NK-92 treated with Interleukin-12 subunit alpha and Interleukin-12 subunit beta, amount 100 ng/mL, for 24 hours (cell line): ENCODE measurements around the gene NTRK3.

ENCODE experiments used
- DNase-seq: peaks from one replicate; lab custom pipeline; 2025; lab: John Stamatoyannopoulos, UW

NTRK3 gene

DNA sequence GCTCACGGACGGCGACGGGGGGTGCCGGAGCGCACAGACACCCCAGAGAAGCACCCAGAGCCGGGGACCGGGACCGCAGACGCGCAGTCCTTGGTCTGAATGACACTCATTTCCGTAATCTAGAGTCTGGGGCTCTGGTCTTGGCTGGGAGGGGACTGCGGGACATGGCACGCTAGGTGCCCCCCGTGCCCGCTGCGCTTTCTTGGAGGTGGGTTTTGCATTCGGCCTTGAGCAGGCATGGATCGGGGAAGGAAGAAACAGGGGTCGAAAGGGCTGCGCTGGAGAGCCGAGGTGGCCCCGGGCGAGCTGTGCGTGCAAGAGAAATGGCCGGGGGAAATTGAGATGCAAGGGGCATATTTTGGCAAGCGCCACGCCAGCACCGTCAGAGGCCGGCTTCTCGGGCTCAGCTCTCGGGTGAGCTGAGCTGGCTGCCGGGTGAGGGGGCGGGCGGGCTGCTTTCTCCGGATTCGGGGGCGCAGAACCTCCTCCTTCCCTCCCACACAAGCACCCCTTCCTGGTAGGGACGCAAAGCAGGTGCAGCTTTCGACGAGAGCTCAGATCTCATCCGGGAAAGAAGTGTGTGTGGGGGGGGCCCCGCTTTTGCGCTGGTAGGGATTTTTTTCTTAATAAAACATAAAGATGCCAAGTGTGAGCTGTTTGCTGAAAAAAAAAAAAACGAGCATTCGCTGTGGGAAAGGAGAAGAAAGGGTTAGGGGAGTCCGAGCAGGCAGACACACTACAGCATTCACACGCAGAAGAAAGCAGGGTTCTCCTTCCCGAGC lies 963 bp upstream of the NTRK3 start:
- no peak for DNase-seq

DNA sequence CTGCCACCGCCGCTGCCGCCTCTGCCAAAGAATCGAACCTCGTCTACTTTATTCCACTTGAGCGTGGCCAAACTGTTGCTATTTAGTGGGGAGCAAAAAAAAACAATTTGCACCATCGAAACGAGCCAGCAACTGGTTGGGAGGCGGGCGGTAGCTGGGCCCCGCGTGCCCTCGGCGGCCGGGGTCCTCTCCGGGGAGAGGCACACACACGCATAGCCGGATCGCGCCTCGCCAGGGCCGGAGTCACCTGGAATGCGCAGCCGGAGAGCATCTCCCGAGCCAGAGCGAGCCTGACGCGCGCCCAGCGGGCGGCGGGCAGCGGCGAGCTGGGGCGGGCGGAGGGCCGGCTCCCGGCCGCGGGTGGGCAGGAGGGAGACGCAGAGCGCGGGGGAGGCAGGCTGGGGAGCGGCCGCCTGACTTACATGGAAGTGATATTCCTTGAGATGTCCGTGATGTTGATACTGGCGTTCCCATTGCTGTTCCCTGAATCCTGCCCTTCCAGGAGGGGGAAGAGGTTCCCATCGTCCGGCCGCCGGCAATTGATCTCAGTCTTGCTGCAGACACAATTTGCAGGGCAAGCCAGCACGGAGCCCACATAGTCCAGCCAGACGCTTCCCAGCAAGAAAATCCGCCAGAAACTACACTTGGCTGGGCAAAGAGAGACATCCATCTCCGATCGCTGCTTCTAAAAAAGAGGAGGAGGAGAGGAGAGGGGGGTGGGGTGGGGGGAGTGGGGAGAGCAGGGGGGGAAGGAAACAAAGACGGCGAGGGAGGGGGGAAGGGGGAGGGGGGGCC lies 858 bp downstream of the NTRK3 start:
- no peak for DNase-seq

DNA sequence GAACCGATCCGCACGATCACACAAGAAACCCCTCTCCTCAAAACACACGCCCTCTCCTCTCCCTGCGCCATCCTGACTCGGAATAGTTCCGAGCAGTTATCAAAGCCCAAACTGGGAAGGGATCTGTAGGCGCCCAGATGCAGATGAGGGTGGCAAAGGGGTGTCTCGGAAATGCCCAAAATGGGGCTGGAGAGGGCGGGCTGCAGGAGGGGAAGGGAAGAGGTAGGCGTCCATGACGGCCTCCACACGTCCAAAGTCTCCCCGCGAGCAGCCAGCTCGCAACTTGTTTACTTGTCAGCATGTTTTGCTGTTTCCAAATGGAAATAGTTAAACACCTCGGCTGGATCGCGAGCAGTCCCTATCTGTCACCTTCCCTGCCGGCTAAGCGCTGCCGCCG lies 1.5 kb downstream of the NTRK3 start:
- no peak for DNase-seq

DNA sequence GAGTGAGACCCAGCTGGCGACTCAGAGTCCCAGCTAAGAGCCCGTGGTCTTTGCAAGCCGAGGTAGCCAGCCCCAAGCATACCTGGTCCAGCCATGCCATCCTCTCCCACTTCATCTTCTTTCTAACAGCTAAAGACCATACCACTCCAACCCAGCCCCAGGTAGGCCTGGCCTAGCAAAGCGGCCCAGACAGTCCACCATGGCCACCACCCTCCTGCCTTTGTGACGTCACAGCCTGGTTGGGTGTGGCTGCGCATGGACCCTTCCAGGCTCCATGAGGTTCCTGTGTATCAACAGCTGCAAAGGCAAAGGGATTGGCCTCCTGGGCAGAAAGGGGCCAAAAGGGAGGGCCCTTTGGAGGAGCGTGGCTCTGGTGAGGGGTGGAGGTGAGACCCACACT lies 4.1 kb downstream of the NTRK3 start:
- no peak for DNase-seq

DNA sequence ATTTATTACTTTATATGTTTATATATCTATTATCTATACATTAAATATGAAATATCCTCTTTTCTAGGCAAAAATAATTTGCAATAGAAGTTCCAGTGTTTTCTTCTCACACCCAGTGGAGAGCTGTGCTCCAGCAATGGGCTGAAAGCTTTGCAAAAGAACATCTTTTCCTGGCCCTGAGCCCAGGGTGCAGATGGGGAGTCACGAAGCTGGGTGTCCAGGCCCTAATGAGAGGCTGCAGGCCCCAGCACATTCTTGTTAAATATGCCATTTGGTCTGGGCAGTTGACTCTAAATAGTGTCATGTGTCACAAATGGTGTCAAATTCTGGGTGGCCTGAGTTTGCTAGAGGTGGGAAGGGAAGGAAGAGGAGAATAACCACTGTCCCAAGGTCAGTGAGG lies 5.7 kb downstream of the NTRK3 start:
- DNase-seq: no peak

DNA sequence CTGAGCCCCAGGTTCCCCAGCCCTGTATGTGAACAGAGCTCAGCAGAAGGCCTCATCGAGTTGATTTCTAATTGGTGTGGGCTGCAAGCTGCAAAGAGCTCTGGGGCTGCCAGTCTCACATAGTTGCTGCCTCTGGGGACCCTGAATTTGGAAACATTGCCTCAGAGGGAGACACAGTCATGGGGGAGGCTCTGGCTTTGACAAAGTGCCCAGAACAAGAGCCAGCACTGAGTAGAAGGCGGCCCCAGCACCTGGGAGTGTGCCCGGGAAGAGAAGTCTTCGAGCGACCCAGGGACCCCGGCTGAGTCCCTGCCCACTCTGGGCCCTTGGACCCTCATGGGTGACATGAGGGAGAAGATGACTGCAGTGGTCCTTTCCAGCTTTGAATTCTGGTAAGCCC lies 7.3 kb downstream of the NTRK3 start:
- DNase-seq: no peak

DNA sequence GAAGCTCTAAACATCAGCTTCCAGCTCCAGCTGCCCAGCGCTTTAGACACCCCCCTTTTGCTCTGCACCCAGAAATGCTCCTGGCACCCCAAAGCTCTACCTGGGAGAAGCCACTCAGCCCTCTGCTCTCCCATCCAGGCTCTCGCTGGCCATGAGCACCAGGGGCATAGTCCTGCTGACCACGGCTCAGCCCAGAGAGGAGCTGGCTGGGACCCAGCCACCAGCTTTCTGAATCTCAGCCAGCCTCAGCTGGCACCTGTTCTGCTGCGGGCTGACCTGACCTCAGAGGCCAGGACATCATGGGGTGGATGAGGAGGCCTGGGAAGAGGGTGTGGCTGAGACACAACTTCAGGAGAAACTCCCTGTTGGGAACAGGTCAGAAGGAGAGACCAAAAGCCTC lies 8.6 kb downstream of the NTRK3 start:
- no peak for DNase-seq

DNA sequence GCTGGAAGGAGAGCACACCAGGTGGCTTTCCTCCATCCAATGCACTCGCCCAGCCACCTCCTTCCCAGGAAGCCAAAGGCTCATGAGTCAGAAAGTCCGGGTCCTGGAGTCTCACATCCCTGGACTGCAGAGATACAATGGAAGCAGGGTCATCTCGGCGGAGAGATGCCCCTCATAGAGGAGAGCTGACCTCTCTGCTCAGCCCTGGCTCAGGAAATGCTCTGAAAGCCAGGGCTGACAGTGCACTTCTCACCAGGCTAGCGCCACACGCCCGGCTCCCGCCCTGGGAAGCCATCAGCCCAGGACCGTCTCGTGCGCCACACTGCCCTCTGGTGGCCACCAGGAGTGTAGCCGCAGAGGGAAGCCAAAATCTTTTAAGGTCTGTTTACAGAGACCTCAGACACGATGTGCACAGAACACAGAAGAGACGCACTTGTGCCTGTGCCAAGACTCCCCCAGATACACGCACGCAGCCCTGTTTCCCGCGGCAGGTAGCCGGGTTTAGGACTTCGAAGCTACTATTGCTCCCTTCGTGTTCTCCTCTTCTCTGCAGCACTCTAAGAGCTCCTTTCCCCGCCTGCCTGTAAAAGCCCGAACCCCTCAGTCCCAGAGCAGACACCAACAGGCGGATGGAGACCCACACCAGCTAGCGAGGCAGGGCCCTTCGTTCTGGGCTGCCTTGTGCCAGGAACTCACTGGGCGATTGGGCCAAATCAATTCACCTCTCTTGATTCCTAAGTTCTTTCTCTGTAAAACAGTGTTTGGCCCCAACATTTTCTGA lies 9.7 kb downstream of the NTRK3 start:
- DNase-seq: peak; percentile 47

DNA sequence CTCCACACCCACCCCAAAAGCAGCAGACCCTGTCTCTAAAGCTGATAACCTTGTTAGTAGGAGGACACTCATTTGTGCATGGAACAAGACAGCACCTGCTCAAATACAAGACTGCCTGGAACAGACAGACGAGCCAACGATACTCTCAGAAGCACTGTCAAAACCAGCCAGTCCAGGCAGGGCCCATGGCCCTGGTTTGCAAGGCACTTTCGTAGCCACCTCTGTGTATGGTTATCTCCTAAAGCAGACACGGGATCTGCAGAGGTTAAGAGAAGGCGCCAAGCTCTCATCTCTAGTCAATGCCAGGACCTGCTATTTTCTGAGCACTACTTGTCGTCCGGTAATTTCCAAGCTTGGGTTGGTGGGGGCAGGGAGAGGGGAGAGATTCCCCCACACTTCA lies 10.5 kb downstream of the NTRK3 start:
- DNase-seq: no peak

DNA sequence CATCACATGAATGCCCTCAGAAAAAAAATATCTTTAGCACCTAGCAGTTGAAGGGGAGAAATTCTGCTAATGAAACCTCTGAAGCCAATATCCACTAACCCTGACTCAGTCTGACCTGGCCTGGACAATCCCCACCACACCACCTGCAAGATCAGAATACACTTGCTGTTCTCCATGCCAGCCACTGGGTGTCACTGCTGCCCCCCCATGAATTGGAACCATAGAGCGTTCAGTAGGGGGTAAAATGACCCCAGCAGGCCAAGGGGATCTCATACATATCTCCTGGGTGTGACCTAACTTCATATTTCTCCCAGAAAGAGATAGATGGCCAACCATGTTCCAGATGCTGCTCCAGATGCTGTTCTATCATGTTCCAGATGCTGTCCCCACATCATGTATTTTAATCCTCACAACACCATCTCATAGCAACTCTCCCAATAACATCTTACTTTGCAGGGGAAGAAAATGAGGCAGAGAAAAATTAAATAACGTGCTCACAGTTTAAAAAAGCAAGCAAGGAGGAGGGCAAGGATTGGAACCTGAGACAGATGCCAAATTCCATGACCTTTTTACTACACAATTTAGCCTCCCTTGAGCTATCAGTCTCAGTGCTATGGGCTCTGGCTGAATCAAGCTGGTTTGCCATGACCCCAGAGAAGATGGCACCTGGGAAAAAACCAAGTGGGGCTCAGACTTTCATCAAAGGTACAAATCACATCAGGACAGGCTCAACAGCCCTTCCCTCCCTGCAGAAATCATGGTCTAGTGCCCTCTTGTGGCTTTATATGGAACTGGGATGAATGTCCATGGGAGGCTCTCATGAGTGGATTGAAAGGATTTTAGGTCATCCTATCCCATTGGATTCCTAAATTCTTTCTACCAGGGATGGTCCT lies 12.4 kb downstream of the NTRK3 start:
- no peak for DNase-seq

DNA sequence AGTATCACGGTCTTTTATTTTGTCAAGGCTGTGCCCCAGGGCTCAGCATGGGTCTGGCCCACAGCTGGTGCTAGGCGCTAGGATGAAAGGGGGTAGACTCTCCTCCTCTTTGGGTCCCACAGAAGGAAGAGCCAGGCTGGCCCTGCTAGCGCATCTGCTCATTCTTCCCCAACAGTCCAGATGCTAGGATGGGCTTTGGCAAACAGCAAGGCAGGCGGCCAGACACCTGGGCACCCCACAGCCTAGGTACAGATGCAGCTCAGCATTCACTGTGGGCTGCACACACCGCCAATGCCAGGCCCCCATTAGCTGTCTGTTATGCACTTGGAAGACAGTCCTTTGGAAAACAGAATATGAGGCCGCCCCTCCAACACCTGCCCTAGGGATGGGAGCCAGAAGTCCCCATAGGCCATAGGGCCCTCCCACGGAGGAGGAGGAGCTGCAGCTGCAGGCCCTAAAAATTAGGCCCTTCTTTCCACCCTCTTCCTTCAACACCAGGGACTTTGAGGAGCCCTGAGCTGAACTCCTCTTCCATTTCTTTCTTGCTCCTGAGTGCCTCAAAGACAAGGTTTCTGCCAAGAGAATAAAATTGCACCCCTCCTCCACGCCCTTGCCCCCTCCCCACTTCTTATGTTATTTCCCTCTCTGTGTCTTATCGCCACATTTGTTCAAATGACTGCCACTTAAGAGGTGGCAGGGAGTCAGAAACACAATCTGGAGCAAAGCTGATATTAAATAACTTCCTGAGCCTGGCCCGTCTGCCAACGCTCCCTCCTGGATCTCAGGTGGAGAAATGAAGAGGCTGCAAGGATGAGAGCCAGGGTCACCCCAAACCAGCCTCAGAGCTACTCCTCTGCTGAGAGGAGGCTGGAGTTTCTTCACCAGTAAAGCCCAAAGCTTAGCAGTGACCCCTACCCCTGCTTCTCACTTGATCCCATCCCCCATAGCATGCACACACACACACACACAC lies 13.7 kb downstream of the NTRK3 start:
- DNase-seq: no peak

DNA sequence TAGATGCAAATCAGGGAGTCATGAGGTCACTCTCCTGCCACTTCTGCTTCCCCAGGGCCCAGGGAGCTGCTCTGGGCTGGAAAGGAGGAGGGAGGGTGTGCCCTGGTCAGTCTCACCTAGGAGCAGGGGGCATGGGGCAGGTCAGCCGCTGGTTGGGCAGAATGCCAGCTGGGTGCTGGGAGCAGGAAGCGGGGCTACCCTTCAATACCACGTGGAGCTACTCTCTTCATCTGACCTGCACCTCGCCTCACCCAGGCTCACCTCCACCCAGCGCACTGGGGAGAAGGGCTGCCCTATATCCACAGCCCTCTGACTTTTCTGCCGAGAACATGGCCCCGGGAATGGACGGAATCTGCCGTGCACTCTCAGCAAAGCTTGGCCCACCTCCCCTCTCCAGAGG lies 15.1 kb downstream of the NTRK3 start:
- no peak for DNase-seq

DNA sequence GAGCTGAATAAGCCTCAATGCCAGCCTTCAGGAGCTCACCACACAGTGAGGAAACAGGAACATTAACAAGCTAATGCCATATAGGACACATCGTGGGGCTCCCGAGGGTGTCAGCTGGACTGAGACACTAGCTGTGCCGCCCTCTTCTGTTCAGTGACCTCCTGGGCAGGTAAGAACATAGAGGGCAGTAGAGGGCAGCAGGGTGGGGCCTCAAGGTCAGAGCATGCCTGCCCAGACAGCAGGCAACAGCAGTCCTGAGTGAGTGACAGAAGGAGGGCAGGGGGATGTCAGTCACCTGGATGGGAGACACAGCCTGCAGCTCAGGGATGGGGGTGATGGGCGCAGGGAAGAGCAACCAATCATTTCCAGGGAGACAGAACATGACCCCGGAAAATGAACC lies 15.5 kb downstream of the NTRK3 start:
- DNase-seq: no peak

DNA sequence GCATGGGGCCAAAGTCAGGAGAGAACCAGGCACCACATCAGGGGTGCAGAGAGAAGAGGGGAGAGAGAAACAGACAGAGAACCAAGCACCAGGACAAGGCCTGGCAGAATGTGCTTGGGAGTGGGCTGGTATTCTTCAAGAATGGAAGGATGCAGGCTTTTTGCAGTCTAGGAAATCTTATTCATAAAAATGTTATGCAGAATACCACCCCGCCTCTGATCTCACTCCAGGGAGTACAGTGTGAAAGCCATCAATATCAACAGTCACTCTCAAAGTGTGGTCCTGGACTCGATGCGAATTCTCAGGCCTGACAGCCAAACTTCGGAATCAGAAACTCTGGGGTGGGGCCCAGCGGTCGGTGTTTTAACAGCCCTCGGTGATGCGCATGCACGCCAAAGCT lies 16.9 kb downstream of the NTRK3 start:
- DNase-seq: no peak

DNA sequence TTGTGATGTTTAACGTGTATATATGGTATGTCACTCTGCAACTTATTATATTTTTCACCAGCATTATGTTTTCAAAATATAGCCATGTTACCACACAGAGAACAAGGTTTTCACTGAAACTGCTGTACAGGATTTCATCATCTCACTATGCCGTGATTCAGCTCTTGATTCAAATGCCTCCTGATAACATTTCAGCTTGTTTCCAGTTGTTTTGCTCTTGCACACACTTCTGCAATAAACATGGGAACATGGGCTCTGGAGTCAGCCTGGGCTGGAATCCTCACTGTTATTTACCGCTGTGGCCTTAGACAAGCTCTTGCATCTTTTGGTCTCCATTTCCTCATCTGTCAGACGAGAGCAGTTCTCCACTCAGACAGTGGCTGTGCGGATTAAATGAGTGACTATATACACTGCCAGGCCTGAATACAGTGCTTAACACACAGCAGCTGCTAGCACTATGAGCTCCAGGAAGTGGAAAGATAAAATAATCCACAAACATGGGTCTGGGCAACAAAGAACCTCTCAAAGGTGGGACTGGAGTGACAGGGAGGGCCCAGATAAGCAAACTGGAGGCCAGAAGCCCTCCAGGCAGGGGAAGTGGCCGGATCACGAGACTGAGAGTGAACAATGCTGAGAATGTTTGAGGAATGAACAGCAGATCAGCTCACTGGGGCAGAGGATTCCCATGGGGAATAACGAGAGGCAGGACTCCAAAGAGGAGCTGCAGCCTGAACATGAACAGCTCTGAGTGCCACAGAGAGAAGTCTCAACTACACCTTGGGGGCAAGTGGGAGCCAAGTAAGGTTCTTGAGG lies 17.7 kb downstream of the NTRK3 start:
- DNase-seq: no peak

DNA sequence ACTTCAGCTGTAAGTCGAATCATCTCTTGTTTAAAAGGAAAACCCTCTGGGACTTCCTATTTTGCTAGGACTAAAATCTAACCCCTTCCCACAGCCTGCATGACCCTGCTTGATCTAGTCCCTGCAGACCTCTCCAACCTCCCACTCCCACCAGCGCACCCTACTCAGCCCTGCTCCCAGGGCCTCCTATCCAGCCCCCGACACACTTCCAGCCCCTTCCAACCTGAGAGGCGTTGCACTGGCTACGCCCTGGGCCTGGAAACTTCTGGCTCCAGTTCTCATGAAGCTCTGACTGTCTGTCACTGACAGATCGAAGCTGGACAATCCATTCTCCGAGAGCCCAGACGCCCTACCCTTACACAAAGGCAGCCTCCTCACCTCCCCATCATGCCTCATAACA lies 21.8 kb downstream of the NTRK3 start:
- DNase-seq: no peak

DNA sequence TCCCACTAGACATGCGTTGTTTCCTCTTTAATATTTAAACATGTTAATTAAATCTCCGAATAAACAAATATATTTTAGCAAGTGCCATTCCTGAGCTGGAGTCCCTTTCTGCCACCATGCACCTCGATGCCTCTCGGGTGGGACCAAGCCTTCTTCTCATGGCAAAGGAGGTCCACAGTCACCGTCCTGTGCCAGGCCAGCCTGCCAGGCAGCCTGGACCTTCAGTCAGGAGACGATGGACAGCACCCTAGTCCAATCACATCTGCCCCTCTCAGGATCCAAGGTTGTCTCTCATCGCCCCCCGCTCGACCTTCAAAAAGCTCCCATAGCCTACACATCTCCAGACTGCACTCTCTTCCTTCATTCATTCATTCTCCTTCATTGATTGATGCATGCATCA lies 22.6 kb downstream of the NTRK3 start:
- DNase-seq: no peak

DNA sequence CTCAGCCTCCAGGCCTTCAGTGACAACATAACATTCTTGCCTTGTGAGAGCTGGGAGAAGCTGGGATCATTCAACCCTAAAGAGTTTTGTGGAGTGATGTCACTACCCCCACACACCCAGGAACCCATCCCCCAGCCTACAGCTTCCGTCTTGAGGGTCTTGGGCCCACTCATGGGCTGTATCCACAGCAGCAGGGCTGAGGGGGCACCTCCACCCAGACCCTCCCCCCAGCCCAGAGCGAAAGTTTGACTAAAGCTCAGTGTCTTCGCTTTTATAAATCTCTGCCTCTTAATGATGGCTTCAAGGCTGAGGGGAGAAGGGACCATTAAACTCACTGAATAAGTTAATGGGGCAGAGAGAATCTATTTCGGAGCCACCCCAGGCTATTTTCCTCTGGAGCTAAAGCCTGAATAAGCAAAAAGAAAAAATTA lies 23.8 kb downstream of the NTRK3 start:
- DNase-seq: no peak

DNA sequence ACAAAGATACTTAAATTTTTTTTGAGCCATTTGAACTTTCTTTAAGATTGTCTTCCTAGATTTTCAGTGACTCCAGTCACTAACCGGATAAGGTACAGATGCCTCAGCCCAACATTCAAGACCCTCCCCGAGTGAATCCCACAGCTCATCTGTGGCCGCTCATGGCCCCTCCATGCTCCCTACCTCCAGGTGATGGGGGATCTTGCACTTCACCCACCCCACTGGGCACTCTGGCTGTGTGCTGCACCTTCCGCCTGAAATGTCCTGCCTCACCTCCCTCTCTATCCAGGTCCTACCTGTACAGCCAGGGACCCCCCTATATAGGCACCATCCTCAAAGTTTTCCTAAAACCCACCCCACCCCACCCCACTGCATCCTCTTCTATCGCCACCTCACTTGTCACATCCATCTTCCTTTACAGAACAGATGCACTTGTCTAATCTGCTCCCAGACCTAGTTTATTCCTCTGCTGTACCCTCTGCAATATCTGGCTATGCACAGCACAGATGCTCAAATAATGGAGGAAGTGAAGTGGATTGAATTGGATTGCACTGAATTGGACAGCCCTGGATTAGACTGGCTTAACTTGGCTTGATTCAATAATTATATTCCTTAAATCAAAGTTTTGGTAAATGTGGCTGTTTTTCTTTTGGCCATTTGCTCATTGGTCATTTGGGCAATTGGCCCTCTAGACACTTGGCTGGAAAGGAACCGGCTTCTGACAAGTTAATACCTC lies 24.5 kb downstream of the NTRK3 start:
- no peak for DNase-seq
